Omental fat pad (tissue), 4 donors: ENCODE data around the gene IFT74. TPM values are rescaled to one million over a fixed set of nuclear protein-coding genes. Genes with fewer than 3 reads are reported as not detected.

Experiments
- ATAC-seq: fragments of 150-250 bp; one replicate; pipeline ENCODE4 v1.9.1; 2016; ENCODE audit warnings: mild to moderate bottlenecking, moderate library complexity; ENCODE audit not compliant: low FRiP score
- DNase-seq: peaks from one replicate; pipeline ENCODE4 v3.0.0-alpha.2; 2019; ENCODE audit warnings: low spot score
- CTCF ChIP-seq, 3 donors: fragments of 450-650 bp; IDR thresholded peaks; one replicate each; pipeline ENCODE4 v1.5.1; 2016 to 2017; ENCODE audit warnings: antibody characterized with exemption in 3 of 3, mild to moderate bottlenecking in 3 of 3, moderate library complexity in 2 of 3
- total RNA-seq, 4 donors: library from RNA; depleted of rRNA; stranded (reverse); fragments of >200 nt; gene quantifications; one replicate each; pipeline ENCODE4 v1.1.0, GENCODE V29; 2016

IFT74 gene
- total RNA-seq, 4 donors from 2014 or later: 5.3 to 13.0 (median 10.5) TPM

DNA sequence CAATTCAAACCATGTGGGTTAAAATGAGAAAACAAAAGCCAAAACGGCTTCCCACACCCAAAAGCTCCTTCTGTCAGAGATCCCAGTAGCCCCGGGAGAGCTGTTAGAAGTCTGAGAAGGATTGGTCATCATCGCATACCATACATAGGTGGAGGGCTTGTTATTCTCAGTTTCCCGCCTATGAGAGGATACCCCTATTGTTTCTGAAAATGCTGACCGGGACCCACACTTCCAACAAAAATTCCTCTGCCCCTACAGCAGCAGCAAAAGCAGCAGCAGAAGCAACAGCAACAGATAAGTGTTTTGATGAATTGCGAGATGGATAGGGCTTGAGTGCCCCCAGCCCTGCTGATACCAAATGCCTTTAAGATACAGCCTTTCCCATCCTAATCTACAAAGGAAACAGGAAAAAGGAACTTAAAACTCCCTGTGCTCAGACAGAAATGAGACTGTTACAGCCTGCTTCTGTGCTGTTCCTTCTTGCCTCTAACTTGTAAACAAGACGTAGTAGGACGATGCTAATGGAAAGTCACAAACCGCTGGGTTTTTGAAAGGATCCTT is 152.8 kb downstream of the IFT74 start, which contains the start of gene TEK:
TEK (plus strand) TSS at position 245 of the 561 bp plus-strand sequence. CDS start 366 bp downstream, outside the sequence.
- peak; percentile 23 for ATAC-seq

DNA sequence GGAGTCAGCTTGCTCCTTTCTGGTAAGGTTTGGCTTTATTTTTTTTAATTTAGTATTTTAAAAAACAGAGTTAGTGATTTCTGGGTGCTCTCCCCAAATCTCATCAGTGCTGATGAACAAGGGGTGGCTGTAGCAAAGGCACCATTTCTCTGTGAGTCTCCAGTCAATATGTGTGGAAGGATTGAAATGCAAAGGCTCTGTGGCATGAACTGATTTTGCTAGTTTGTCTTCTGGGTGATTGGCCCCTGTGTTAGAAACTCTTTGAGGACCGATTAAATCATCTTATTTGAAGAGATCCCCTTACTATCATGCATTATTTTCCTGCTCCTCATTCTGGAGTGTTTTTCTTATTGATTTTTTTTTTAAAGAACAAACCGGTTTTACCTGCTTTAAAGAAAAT is 153.4 kb downstream of the IFT74 start:
- no peak for TF ChIP-seq CTCF (IDR thresholded peaks at IDR 0.05)
- no peak for DNase-seq
- no peak for ATAC-seq

More for the DNA sequence above, 152.8 kb downstream of the IFT74 start, which contains the start of gene TEK:
- DNase-seq: no peak
- TF ChIP-seq CTCF (IDR thresholded peaks at IDR 0.05): no peak

- DNase-seq: no peak
- TF ChIP-seq CTCF (IDR thresholded peaks at IDR 0.05): no peak
- ATAC-seq: no peak
These were observed 154.0 kb downstream of the IFT74 start for GRCh38 chr9:27110181-27110580.

- no peak for DNase-seq
- no peak for TF ChIP-seq CTCF (IDR thresholded peaks at IDR 0.05)
- ATAC-seq: no peak
These were observed 156.0 kb downstream of the IFT74 start for GRCh38 chr9:27112235-27112634.

Other genes starting within 250 kb of the IFT74 start
- 10 to 100 TPM; 13.6 to 18.7 (median 14.8) TPM for gene CAAP1, start 63.6 kb upstream of the IFT74 start, total RNA-seq
- 10 to 100 TPM; 20.4 to 35.1 (median 22.2) TPM for gene PLAA, start 9.2 kb upstream of the IFT74 start, total RNA-seq
- not detected for gene LRRC19, start 49.3 kb downstream of the IFT74 start, total RNA-seq
- 10 to 100 TPM; 12.8 to 65.6 (median 28.4) TPM for gene TEK, start 152.8 kb downstream of the IFT74 start, total RNA-seq